BJ (cell line): ENCODE data around the gene MSH2. TPM values are rescaled to one million over a fixed set of nuclear protein-coding genes. Genes with fewer than 3 reads are reported as not detected.
A peak's percentile ranks its signal among the peaks of the same experiment; 100 is the strongest.

Experiments used
- CTCF ChIA-PET: fragments of 350-600 bp; formaldehyde crosslinking; extraction: SDS; loops from one replicate; lab custom pipeline; 2021; ENCODE audit warnings: antibody characterized with exemption, inconsistent platforms; lab: Yijun Ruan, JAX
- POLR2A ChIA-PET: fragments of 300-600 bp; sonication (Branson Sonifier 250); formaldehyde crosslinking; extraction: SDS; loops from one replicate; lab custom pipeline; 2021; ENCODE audit warnings: antibody characterized with exemption; lab: Charles Lee
- DNase-seq: peaks from one replicate; pipeline ENCODE4 v3.0.0-alpha.2; 2011; ENCODE audit warnings: low read depth
- H3K27me3 ChIP-seq: 2 replicates; pipeline ENCODE4 v1.6.0; 2011; ENCODE audit warnings: low read length; ENCODE audit not compliant: control insufficient read depth, insufficient read depth
- H3K36me3 ChIP-seq: 2 replicates; pipeline ENCODE4 v1.5.1; 2011; ENCODE audit warnings: low read length; ENCODE audit not compliant: control insufficient read depth, insufficient read depth
- H3K4me3 ChIP-seq: 2 replicates; pipeline ENCODE4 v1.5.1; 2011; ENCODE audit warnings: low read depth, mild to moderate bottlenecking, control low read depth, low read length
- polyA plus RNA-seq: library from polyadenylated mRNA; depleted of rRNA; stranded (reverse); fragments of >200 nt; gene quantifications from 2 replicates; pipeline ENCODE4 v1.2.3, GENCODE V29; 2011
- TF ChIP-seq, protein P1 (sequence below): IDR thresholded peaks from 2 replicates; pipeline ENCODE4 v1.5.1; 2011; ENCODE audit warnings: low read depth, mild to moderate bottlenecking, control low read depth, inconsistent platforms, low read length, moderate library complexity; ENCODE audit not compliant: insufficient read depth

MSH2 gene
- polyA plus RNA-seq, 1 experiment = 4.9 TPM

DNA sequence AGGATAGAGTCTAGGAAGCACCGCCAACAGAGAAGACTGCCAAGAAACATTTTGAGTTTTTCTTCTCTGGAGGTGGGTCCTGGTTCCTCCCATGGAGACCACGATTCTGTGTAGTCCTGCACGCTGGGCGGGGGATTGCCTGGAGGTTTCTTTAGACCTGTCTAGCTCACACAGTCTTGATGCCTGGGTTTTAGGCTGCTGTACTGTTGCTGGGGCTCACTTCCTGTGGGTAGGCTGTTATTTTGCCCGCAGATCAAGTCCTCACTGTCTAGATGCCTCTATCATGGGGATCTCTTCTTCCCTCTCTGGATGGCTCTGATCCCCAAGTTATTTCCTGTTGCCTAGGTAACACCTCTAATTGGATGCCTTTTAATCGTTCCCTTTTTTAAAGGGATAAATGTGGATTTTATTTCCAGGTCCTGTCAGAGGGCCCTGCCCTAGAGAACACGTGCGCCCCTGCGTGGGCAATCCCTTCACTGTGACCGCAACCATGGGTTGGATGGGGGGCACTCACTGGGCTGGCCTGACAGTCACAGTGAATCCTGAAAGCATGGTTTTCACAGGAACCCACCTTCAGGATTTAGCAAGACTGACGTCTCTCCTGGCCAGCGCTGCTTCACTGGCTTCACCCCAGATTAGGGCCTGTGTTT is 115.7 kb downstream of the MSH2 start:
- no peaks in the 10 kb centered on the region for H3K36me3 ChIP-seq
- POLR2A ChIA-PET = no interaction called here
- TF ChIP-seq, protein P1, sequence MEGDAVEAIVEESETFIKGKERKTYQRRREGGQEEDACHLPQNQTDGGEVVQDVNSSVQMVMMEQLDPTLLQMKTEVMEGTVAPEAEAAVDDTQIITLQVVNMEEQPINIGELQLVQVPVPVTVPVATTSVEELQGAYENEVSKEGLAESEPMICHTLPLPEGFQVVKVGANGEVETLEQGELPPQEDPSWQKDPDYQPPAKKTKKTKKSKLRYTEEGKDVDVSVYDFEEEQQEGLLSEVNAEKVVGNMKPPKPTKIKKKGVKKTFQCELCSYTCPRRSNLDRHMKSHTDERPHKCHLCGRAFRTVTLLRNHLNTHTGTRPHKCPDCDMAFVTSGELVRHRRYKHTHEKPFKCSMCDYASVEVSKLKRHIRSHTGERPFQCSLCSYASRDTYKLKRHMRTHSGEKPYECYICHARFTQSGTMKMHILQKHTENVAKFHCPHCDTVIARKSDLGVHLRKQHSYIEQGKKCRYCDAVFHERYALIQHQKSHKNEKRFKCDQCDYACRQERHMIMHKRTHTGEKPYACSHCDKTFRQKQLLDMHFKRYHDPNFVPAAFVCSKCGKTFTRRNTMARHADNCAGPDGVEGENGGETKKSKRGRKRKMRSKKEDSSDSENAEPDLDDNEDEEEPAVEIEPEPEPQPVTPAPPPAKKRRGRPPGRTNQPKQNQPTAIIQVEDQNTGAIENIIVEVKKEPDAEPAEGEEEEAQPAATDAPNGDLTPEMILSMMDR = no peak

DNA sequence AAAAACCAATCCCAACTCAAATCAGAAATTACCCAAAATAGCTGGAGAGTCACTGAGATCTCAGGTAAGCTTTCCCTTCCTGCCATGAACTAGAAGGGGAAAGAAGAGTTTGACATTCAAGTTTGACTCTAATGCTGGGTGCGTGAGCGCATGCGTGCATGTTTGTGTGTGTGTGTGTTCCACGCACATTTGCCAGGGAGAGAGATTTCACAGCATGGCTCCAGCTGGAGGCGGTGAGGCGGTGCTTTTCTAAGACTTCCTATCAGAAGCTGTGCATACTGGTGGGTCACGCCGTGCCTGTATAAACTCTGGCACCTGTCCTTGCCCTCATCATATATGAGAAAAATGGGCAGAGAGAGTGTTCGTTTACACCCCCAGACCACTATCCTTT is 116.2 kb downstream of the MSH2 start:
- TF ChIP-seq, protein P1 = no peak
- H3K36me3 ChIP-seq = no peaks in the 10 kb centered on the region
- ChIA-PET POLR2A (no interaction called here), CTCF (interaction anchor here (0.5 to 1.6 kb wide), 2 partner anchors 30 to 173 kb away, joined by 4 to 5 read pairs; no protein-coding TSS in a partner anchor)
- no peak overlapping the region for H3K4me3 ChIP-seq
- DNase-seq = no peak
- peaks cover 10% of the 10 kb centered on the region; the same call in 1 of the 2 replicates for H3K27me3 ChIP-seq

More for the DNA sequence above, 115.7 kb downstream of the MSH2 start:
- Histone ChIP-seq H3K27me3 (peaks cover 10% of the 10 kb centered on the region; the same call in 1 of the 2 replicates), H3K4me3 (no peak overlapping the region)
- CTCF ChIA-PET = interaction anchor here (0.5 kb wide), 1 partner anchor 174 kb away, joined by 5 read pairs; no protein-coding TSS in a partner anchor
- no peak for DNase-seq

DNA sequence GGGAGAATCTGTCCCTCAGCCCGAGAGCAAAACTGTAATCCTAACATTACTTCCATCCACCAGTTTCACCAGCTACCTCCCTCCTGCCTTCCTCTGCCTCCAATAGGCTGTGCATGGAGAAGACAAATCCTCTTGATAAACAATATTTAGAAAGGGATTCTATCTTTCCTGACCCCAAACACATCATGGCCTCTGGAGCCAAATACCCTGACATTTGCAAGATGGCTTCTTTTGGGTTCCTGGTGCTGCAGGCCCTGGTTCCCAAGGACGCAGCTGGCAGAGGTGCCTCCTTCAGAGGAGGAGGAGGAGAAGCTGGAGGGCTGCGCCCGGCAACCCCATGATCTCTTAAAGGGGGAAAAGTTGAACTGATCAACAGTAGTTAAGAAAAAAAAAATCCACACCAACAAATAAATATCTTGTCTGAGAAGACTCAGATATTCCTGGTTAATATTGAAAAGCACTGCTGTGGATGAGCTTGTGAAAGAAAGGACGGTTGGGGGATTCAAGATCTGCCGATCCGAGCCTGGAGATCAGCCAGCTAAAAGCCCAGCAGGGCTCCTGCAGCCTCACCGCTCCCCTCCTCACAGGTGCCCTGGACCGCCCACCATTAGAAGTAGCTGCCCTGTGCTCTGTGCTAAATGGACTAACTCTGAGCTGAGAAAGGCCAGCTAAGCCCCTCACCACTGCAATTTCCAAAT is 116.8 kb downstream of the MSH2 start:
- no peak for DNase-seq
- no peak overlapping the region for H3K4me3 ChIP-seq
- peaks cover 10% of the 10 kb centered on the region; the same call in 1 of the 2 replicates for H3K27me3 ChIP-seq
- no peaks in the 10 kb centered on the region for H3K36me3 ChIP-seq
- POLR2A ChIA-PET = no interaction called here
- CTCF ChIA-PET = interaction anchor here (0.6 to 1.6 kb wide), 2 partner anchors 30 to 225 kb away, joined by 4 to 6 read pairs; no protein-coding TSS in a partner anchor
- TF ChIP-seq, protein P1 = no peak

DNA sequence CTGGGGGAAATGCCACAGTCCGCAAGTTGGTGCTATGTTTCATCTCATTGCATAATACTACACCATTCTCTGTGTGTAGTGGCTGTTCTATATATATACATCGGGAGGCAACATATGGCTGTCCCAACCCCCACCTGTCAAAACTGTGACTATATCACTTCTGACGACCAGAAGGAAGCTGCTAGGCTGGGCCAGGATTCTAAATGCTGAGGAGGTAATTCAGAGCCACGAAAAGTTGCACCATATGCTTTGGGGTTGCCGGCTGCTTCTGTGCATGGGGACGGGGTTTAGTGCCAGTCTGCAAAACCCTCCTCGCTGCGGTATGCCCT is 117.3 kb downstream of the MSH2 start:
- POLR2A ChIA-PET = no interaction called here
- H3K4me3 ChIP-seq = peak overlapping the region; percentile 34; the same call in 1 of the 2 replicates

More for the DNA sequence above, 117.3 kb downstream of the MSH2 start:
- DNase-seq = no peak
- no peaks in the 10 kb centered on the region for H3K36me3 ChIP-seq
- CTCF ChIA-PET = interaction anchor here (0.6 to 1.6 kb wide), 2 partner anchors 31 to 225 kb away, joined by 4 to 6 read pairs; no protein-coding TSS in a partner anchor
- TF ChIP-seq, protein P1 = no peak
- H3K27me3 ChIP-seq = peaks cover 10% of the 10 kb centered on the region
